ENCODE results near the gene CAPZB.

- TF ChIP-seq POLR2AphosphoS5 (IDR thresholded peaks at IDR 0.05; ENCODE audit: borderline replicate concordance, low read depth, low read length) (no peak), EZH2 (IDR thresholded peaks at IDR 0.05) (no peak), FOXP2 (optimal IDR thresholded peaks at IDR 0.05; ENCODE audit: control extremely low read depth, extremely low read length, insufficient read depth) (no peak)
Measured at GRCh38 chr1:19478322-19478721, 7.0 kb downstream of the CAPZB start.

All from SK-N-MC (cell line).